Smooth muscle cell of the brain vasculature (primary cell): ENCODE measurements around the gene DALRD3.

Experiments
- DNase-seq: peaks from one replicate; pipeline ENCODE4 v3.0.0-alpha.2; 2012; ENCODE audit warnings: low read depth, low spot score

Gene DALRD3

GRCh38 chr3:49017971-49018706 is at the start of gene DALRD3:
Gene DALRD3, minus strand, starts transcription at chr3:49018580. Its CDS starts 16 bp downstream, at chr3:49018564.
- no peak for DNase-seq

- no peak for DNase-seq
Observed at GRCh38 chr3:49058011-49058410, 39.6 kb upstream of the DALRD3 start.

- no peak for DNase-seq
Observed at GRCh38 chr3:49057268-49057667, 38.9 kb upstream of the DALRD3 start.

- DNase-seq = no peak
Observed at GRCh38 chr3:49054344-49054862, 36.0 kb upstream of the DALRD3 start.

- no peak for DNase-seq
Observed at GRCh38 chr3:49053543-49053942, 35.2 kb upstream of the DALRD3 start.

GRCh38 chr3:49035281-49035680 is 16.9 kb upstream of the DALRD3 start:
- DNase-seq = no peak

GRCh38 chr3:49034650-49035049 is 16.3 kb upstream of the DALRD3 start:
- DNase-seq = no peak

GRCh38 chr3:49032646-49033304 is 14.4 kb upstream of the DALRD3 start:
- DNase-seq = no peak

GRCh38 chr3:49030321-49030720 is 11.9 kb upstream of the DALRD3 start:
- DNase-seq = no peak

- no peak for DNase-seq
Observed at GRCh38 chr3:49029563-49029884, 11.1 kb upstream of the DALRD3 start.

GRCh38 chr3:49028673-49029562 is 10.5 kb upstream of the DALRD3 start, which contains the start of gene IMPDH2:
Gene IMPDH2, minus strand, starts transcription at chr3:49029398. Its CDS starts 48 bp downstream, at chr3:49029350.
- DNase-seq = peak; percentile 85

- DNase-seq = no peak
Observed at GRCh38 chr3:49028298-49028672, 9.9 kb upstream of the DALRD3 start.

- no peak for DNase-seq
Observed at GRCh38 chr3:49027634-49028033, 9.3 kb upstream of the DALRD3 start.

- no peak for DNase-seq
Observed at GRCh38 chr3:49026536-49026935, 8.2 kb upstream of the DALRD3 start.

GRCh38 chr3:49025793-49026520 is 7.6 kb upstream of the DALRD3 start:
- DNase-seq = no peak

- no peak for DNase-seq
Observed at GRCh38 chr3:49025005-49025792, 6.8 kb upstream of the DALRD3 start.

- no peak for DNase-seq
Observed at GRCh38 chr3:49024449-49024848, 6.1 kb upstream of the DALRD3 start.

- no peak for DNase-seq
Observed at GRCh38 chr3:49023775-49024174, 5.4 kb upstream of the DALRD3 start.

- no peak for DNase-seq
Observed at GRCh38 chr3:49022688-49023171, 4.3 kb upstream of the DALRD3 start.
